Common myeloid progenitor, CD34-positive (primary cell): ENCODE data around the gene PPP2R5D.
A peak's percentile ranks its signal among the peaks of the same experiment; 100 is the strongest.

ENCODE experiments used
- CTCF ChIA-PET: fragments of 350-600 bp; sonication (Branson Sonifier 250); formaldehyde crosslinking; loops from one replicate; lab custom pipeline; 2021; ENCODE audit warnings: antibody characterized with exemption; lab: Charles Lee
- POLR2A ChIA-PET: fragments of 350-600 bp; sonication (Branson Sonifier 250); formaldehyde crosslinking; loops from one replicate; lab custom pipeline; 2021; ENCODE audit warnings: antibody characterized with exemption; lab: Charles Lee
- DNase-seq, 3 donors: peaks; one replicate each; pipeline versions ENCODE4 v3.0.0 to v3.0.0-alpha.2; 2013
- H3K27ac ChIP-seq, 2 experiments: 1 replicate in 1 of 2; 2 replicates in 1 of 2; pipeline ENCODE4 v1.7.0; 2013; ENCODE audit warnings: inconsistent platforms in 2 of 2, low read length in 2 of 2, mild to moderate bottlenecking in 2 of 2, low read depth in 1 of 2, moderate library complexity in 1 of 2; ENCODE audit not compliant: severe bottlenecking in 2 of 2, insufficient read depth in 1 of 2, poor library complexity in 1 of 2
- H3K27me3 ChIP-seq, 5 experiments: replicated peaks in 2 of 5; 1 replicate in 3 of 5; 2 replicates in 2 of 5; pipeline versions ENCODE4 v1.6.1 to v1.7.0; 2013; ENCODE audit warnings: low read length in 4 of 5, mild to moderate bottlenecking in 2 of 5, moderate library complexity in 2 of 5, inconsistent platforms in 1 of 5; ENCODE audit not compliant: insufficient read depth in 5 of 5, control insufficient read depth in 4 of 5
- H3K36me3 ChIP-seq, 4 experiments: 1 replicate in 2 of 4; 2 replicates in 2 of 4; pipeline versions ENCODE4 v1.6.1 to v1.7.0; 2013; ENCODE audit warnings: low read length in 3 of 4, control low read depth in 1 of 4, mild to moderate bottlenecking in 1 of 4; ENCODE audit not compliant: control insufficient read depth in 4 of 4, insufficient read depth in 4 of 4
- H3K4me1 ChIP-seq, 4 experiments: 1 replicate in 3 of 4; 2 replicates in 1 of 4; pipeline versions ENCODE4 v1.6.1 to v1.7.1; 2013; ENCODE audit warnings: low read length in 3 of 4, mild to moderate bottlenecking in 3 of 4, control low read depth in 1 of 4, inconsistent platforms in 1 of 4, moderate library complexity in 1 of 4; ENCODE audit not compliant: control insufficient read depth in 4 of 4, insufficient read depth in 4 of 4; ENCODE audit errors: control extremely low read depth in 1 of 4
- H3K4me3 ChIP-seq, 7 experiments: 1 replicate in 4 of 7; 2 replicates in 3 of 7; pipeline versions ENCODE4 v1.5.1 to v1.7.0; 2013; ENCODE audit warnings: mild to moderate bottlenecking in 7 of 7, low read length in 6 of 7, moderate library complexity in 6 of 7, inconsistent platforms in 2 of 7, low read depth in 2 of 7, control low read depth in 1 of 7; ENCODE audit not compliant: insufficient read depth in 4 of 7, control insufficient read depth in 1 of 7; ENCODE audit errors: extremely low read depth in 1 of 7
- H3K9me3 ChIP-seq, 5 experiments: 1 replicate in 4 of 5; 2 replicates in 1 of 5; pipeline versions ENCODE4 v1.6.1 to v1.7.1; 2013; ENCODE audit warnings: low read length in 4 of 5, mild to moderate bottlenecking in 2 of 5, inconsistent platforms in 1 of 5, low read depth in 1 of 5, moderate library complexity in 1 of 5; ENCODE audit not compliant: control insufficient read depth in 4 of 5, insufficient read depth in 2 of 5; ENCODE audit errors: control extremely low read depth in 1 of 5
- WGBS: methylation state at CpG from one replicate; pipeline ENCODE4 v1.1.5; 2013; ENCODE audit not compliant: insufficient coverage; 5-methylcytosine and 5-hydroxymethylcytosine counted together

Gene PPP2R5D

DNA sequence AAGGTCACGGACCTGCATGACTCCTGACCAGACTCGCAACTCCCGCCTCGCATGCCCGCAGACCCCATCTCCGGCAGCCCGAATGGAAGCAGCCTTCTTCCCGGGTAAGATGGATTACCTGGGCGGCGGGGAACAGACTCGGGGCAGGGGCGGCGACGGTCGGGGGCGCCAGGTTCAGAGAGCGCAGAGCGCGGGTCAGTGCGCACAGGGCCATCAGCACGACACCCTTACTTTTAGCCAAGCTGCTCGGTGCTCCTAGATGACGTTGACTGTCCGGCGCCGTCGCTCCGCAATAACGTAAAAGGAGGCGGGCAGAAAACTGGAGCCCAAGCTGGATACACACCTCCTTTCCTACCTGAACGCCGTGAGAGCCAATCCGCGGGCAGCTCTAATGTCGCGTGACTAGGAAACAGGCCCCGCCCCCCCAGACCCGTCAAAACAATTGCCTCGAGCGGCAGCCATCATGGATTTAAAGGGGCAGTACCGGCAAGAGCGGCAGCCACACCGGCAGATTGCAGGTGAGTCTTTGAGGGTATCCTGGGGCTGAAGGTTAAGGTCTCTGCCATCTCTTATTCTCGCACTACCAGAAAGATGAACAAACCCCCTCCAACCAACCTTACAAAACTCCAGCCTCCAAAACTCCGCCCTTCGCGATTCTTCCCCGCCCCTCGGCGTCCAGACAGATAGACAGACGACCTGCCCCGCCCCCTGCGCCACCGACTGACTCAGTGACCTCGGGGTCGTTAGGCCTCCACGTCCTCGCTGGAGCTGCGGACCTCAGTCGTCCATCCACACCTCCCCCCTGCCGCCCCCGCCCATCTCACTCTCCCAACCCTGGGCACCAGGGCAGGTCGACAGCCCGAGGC, 75.0 kb downstream of the PPP2R5D start, which contains the start of the genes KLC4 and MRPL2:
TSS of gene KLC4 (plus strand) at position 464 of the 866 bp plus-strand sequence. CDS start 1,705 bp downstream, outside the sequence.
TSS of gene MRPL2 (minus strand) at position 267 of the 866 bp plus-strand sequence. CDS start at position 214, 53 bp downstream.
- no peaks in the 10 kb centered on the region for H3K27me3 ChIP-seq
- peak within 1 kb of the TSS; percentile 74 to 100 (median 98) for H3K4me3 ChIP-seq
- H3K27ac ChIP-seq, result peak within 1 kb of the TSS; percentile 97 to 99
- H3K9me3 ChIP-seq, result no peaks in the 10 kb centered on the region
- peaks cover 4 to 24% (median 16%) of the 10 kb centered on the region in 4 experiments for H3K36me3 ChIP-seq
- ChIA-PET CTCF (interaction anchor here (0.9 to 2.2 kb wide), 4 partner anchors 10 to 70 kb away, joined by 4 to 8 read pairs (median 6); no protein-coding TSS in a partner anchor), POLR2A (interaction anchor here (0.5 to 1.0 kb wide), 2 partner anchors 81 to 130 kb away, joined by 3 to 4 read pairs; partner anchors contain the start of genes CNPY3 and PEX6)
- under 1% methylated on average over 43 of the region's 64 CpGs for WGBS
- DNase-seq, result peak; percentile 99
- peaks cover 9 to 24% (median 18%) of the 10 kb centered on the region in 4 experiments for H3K4me1 ChIP-seq

GRCh38 chr6:43060034-43060754, 75.8 kb downstream of the PPP2R5D start:
- 8% methylated on average over 11 of the region's 15 CpGs for WGBS
- Histone ChIP-seq H3K4me3 (peak overlapping the region; percentile 74 to 100 (median 98)), H3K4me1 (peaks cover 9 to 23% (median 18%) of the 10 kb centered on the region in 4 experiments), H3K27me3 (no peaks in the 10 kb centered on the region), H3K9me3 (no peaks in the 10 kb centered on the region), H3K27ac (peak overlapping the region; percentile 97 to 99), H3K36me3 (peaks cover 4 to 23% (median 13%) of the 10 kb centered on the region in 4 experiments)
- CTCF ChIA-PET, result interaction anchor here (0.5 to 2.2 kb wide), 6 partner anchors 9 to 322 kb away, joined by 3 to 8 read pairs (median 4); partner anchors contain the start of gene PTK7
- DNase-seq, result no peak
- POLR2A ChIA-PET, result interaction anchor here (1.0 kb wide), 1 partner anchor 81 kb away, joined by 3 read pairs; the partner anchor contains the start of gene PEX6

GRCh38 chr6:43060755-43061633, 76.6 kb downstream of the PPP2R5D start:
- ChIA-PET CTCF (interaction anchor here (0.5 to 1.6 kb wide), 6 partner anchors 12 to 321 kb away, joined by 3 to 5 read pairs (median 3); partner anchors contain the start of gene PTK7), POLR2A (no interaction called here)
- H3K27ac ChIP-seq, result no peak overlapping the region
- no peaks in the 10 kb centered on the region for H3K9me3 ChIP-seq
- WGBS, result 98% methylated on average over 12 of the region's 12 CpGs
- peaks cover 4 to 21% (median 10%) of the 10 kb centered on the region in 4 experiments for H3K36me3 ChIP-seq
- DNase-seq, result no peak
- H3K27me3 ChIP-seq, result no peaks in the 10 kb centered on the region
- peaks cover 9 to 23% (median 18%) of the 10 kb centered on the region in 4 experiments for H3K4me1 ChIP-seq
- H3K4me3 ChIP-seq, result peak overlapping the region in 3 of 7 experiments; percentile 99 to 100 (median 99)

- Histone ChIP-seq H3K9me3 (no peaks in the 10 kb centered on the region), H3K27me3 (no peaks in the 10 kb centered on the region), H3K4me1 (peaks cover 9 to 23% (median 18%) of the 10 kb centered on the region in 4 experiments), H3K36me3 (peaks cover 6 to 25% (median 11%) of the 10 kb centered on the region in 4 experiments), H3K4me3 (no peak overlapping the region), H3K27ac (no peak overlapping the region)
- ChIA-PET CTCF (interaction anchor here (1.2 to 1.6 kb wide), 4 partner anchors 11 to 82 kb away, joined by 3 to 5 read pairs (median 4); partner anchors contain the start of gene PTK7), POLR2A (no interaction called here)
- WGBS, result 94% methylated on average over 2 of the region's 2 CpGs
- DNase-seq, result no peak
Observed at GRCh38 chr6:43061861-43062260, 77.5 kb downstream of the PPP2R5D start.
